DMS114 treated with DMSO at 0.1 percent for 48 hours (cell line): ENCODE results near the gene OR4A16.

ENCODE experiments used
- DNase-seq: peaks from one replicate; lab custom pipeline; 2025; ENCODE audit not compliant: unreplicated experiment; lab: John Stamatoyannopoulos, UW

Gene OR4A16

DNA sequence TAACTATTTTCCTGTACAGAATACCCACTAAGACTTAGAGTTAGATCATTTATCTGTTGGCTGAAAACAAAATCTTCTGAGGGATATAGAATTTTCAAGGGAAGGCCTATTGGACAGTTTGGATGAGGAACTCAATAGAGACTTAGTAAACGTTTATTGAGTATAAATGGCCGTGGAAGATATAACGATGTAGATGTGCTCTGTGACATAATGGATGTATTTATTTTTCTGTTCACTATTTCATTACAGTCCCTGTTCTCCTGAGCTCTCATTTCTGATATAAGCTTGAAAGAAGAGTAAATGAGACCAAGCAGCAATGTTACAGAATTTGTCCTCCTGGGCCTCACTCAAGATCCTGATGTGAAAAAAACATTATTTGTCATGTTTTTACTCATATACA is at the start of gene OR4A16:
OR4A16 (plus strand) TSS at position 301 of the 400 bp plus-strand sequence; CDS start at position 301, 0 bp downstream.
- DNase-seq, result no peak

DNA sequence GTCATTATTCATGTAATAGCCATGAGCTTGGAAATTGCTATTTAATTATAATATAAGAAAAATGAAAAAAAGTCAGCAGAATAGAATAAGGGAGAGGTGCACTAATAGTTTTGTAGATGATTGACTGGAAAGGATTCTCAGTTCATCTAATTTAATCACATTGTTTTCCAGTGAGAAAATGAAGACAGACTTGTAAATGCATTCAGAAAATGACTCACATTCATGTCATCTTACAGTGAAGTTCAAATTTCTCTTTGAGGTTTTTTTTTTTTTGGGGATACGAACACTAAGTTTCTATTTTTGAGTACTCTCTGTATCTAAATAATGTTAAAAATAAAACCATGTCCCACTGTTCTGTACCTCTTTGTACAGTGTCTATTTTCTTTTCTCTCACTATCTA is 18.5 kb upstream of the OR4A16 start:
- no peak for DNase-seq

- no peak for DNase-seq
Observed at GRCh38 chr11:55345306-55345705, 2.3 kb downstream of the OR4A16 start.

DNA sequence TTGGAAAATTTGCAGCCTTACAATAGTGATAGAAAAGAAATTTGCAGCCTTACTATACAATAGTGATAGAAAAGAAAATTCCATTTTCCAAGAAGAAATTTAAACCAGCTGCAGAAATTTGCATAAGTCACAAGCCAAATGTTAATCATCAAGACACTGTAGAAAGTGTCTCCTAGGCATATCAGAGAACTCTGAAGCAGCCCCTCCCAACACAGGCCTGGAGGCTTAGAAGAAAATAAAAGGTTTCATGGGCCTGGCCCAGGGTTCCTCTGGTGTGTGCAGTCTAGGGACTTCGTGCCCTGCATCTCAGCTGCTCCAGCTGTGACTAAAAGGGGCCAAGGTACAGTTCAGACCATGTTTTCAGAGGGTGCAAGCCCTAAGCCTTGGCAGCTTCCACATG is 6.0 kb downstream of the OR4A16 start:
- no peak for DNase-seq

DNA sequence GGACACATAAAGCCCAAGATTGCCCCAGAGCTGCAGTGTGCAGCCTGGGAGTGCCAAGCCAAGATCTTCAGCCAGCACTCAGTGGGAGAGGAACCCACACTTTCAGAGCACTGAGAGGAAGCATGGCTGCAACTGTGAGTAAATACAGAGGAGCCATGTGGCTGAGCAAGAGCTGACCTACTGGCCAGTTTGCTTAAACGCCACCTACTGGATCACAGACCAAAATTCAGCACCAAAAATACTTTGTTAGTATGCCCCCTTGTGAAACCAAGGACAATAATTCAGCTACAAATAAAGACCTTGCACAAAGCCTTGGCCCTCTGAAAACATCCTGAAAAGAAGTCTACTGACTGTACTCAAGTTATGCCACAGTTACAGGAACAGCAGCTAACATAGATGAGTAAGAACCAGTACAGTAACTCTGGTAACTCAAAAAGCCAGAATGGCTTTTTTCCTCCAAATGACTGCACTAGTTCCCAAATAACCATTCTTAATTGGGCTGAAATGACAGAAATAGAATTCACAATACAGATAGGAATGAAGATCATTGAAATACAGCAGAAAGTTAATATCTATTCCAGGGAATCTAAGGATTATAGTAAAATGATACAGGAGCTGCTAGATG is 14.7 kb downstream of the OR4A16 start:
- peak; percentile 18 for DNase-seq

DNA sequence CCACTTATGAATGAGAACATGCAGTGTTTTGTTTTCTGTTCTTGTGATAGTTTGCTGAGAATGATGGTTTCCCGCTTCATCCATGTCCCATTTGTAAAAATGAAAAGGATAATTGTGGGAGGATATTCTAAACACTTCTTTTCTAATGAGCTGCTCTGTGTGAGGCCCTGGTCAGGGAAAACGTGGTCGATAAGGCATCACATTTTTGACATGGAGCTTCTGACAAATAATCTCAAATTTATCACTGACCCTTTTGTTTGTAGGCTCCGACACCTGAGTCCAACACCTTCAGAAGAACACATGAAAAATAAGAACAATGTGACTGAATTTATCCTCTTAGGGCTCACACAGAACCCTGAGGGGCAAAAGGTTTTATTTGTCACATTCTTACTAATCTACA is 24.7 kb downstream of the OR4A16 start, which contains the start of gene OR4A15:
OR4A15 (plus strand) TSS at position 301 of the 400 bp plus-strand sequence; CDS start at position 301, 0 bp downstream.
- DNase-seq, result no peak
